Suppressor macrophage treated with lipopolysaccharide for 1 hour (primary cell): ENCODE measurements around the gene HOXA13.

Experiments used
- DNase-seq, 3 donors: peaks; one replicate each; pipeline ENCODE4 v3.0.0-alpha.2; 2020 to 2022

HOXA13 gene

DNA sequence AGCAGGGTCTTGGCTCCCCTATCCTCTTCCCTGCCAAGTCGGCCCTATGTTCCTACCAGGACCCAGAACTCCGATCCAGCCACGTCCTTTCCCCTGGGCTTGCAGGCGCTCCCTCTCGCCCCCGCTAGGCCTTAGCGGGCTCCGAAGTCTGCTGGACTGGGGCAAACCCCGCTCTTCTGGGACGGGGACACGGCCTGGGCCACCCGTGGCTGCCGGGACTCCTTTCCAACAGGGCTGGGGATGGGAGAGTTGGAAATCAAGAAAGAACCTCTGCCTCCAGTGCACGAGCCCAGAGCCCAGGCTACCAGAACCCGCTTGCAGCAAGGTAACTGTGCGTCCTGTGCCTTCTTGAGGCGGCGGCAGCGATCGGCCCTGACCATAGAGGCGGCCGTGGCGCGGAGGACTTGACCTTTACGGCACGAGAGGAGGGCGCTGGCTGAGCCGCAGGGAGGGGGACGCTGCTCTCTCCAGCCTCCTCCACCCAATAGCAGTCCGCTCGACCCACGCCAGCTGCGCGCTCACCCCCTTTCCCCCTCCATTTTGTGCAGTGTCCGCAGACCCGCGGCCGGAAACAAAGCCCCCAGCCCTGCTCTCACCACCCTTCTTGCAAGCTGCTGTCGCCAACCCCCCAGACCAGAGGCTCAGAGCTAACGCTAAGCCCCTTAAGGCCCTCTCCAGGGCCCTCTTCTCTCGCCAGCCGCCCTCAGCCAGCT, 7.9 kb downstream of the HOXA13 start:
- DNase-seq: peak in 1 of 3 donors; percentile 27

DNA sequence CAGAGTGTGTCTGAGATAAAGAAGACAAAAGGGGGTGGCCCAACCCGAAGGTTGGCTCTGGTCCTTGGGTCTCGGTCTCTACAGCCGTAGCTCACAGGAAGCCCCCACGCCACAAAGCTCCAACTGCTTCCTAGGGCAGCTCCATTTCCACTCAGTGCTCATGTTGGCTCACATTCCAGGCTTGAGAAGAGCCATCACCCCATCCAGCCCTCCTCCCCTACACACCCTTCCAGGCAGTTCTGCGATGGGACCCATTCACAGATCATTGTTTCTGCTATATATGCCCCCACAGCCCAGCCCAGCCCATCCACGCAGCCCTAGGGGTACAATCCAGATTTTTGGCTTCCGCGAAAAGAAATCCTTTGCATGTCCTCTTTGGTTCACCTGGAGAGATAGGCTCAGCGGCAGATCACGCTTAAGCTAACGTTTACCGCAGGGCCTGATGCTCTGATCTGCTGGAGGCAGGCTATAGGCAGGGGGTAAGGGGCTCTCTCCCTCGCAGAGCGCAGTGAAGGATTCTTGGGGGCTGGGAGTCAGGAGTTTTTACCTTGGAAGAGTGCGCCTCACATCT, 8.6 kb downstream of the HOXA13 start:
- no peak for DNase-seq

DNA sequence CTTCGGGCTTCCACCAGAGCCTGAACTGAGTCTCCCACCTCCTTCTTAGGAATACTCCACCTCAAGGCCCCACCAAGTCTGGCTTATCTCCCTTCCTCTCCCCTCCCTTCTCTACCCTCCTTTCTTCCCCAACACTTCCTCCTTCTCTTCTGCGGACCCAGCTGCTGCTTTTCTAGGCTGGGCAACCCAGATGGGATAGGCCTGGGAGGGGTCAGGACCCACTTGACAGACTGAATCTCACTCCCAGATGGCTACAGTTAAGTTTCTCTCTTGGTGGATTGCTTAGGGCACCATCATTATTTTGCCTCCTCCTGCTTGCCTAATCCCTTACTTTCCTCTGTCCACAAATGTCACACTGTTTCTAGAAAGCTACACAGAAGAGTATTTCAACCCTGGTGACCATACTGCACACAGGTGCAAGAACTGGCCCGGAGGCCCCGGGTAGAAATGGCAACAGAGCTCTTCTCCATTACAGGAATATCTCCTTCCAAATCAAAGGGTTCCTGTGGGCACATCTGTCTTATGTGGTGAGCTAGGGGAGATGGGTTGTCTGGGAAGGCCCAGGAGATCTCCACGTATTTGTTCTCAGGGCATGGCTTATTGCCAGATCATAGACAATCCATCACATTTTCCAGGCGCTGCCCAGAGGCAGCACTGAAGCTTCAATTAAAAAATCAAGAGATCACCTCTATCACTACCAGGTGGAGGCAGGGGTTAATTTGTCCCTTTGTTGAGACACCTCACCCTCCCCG, 9.7 kb downstream of the HOXA13 start:
- DNase-seq: no peak

DNA sequence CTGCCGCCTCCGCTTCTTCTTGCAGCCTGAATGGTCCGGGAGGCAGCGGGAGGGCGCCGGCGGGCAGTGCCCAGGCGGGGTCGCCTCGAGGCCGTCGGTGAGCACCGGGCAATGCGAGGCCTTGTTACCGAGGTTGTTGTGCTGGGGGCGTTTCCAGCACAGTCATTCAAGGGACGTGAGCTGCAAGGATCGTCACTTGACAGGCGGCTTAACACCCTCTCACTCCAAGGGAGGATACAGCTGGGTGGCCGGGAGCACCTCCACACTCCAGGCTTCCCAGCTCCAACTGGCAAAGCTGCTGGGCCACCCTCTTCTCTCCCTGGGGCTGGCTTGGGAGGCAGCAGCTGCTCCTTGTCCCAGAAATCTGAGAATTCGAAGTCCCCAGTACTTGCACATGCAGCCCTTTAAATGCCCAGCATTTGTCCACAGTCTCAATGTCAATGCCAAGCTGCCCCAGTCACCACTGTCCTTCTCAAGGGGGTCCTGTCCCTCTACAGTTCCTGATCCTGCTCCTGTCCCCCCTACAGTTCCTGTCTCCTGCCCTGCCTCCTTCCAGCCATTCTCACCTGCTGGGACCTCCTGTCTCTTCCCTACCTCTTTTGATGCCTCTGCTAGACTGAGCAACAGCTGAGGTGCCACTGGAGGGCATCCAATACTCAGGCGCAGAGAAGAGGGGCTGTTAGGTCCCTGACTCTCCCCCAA, 10.4 kb downstream of the HOXA13 start:
- DNase-seq: no peak

DNA sequence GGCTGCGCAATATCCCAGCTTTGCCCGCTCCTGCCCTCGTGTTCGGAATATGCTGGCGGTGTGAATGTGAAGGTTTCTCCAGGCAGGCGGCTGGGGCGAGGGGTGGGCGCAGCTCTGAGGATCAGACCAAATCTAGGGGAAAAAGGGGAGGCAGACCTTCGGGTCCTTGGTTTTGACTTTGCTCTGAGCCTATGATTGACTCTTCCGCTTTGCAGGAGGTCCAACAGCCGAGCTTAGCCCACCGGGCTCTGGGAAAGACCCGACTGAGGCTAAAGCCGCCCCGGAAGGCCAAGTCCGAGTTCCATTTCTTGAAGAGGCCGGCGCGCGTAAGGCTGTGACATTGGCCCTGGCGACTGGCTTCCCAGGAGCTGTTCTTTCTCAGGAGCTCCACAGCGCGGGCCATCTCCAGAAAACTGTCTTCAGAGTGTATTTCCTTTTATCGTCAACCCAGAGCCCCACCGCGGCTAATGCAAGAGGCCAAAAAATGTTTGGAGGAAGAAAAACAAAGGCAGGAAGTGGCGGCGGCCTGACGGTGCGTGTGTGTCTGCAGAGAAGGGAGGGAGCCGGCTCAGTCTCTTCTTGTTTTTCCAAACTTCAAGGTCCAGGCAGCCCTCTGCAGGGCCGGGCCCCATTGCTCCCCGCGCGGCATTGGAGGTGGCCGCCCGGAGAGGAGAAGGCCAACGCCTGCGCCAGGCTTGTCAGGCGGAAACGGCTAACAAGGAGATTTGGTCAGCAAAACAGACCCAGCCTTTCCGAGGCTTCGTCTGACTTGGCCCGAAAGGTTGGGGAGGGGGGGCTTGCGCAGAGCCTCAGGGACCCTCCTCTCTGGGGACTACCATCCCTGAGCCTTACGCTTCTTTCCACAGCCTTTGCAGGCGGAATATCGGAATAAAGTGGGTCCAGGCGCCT, 11.3 kb downstream of the HOXA13 start:
- DNase-seq: peak in 1 of 3 donors; percentile 51

DNA sequence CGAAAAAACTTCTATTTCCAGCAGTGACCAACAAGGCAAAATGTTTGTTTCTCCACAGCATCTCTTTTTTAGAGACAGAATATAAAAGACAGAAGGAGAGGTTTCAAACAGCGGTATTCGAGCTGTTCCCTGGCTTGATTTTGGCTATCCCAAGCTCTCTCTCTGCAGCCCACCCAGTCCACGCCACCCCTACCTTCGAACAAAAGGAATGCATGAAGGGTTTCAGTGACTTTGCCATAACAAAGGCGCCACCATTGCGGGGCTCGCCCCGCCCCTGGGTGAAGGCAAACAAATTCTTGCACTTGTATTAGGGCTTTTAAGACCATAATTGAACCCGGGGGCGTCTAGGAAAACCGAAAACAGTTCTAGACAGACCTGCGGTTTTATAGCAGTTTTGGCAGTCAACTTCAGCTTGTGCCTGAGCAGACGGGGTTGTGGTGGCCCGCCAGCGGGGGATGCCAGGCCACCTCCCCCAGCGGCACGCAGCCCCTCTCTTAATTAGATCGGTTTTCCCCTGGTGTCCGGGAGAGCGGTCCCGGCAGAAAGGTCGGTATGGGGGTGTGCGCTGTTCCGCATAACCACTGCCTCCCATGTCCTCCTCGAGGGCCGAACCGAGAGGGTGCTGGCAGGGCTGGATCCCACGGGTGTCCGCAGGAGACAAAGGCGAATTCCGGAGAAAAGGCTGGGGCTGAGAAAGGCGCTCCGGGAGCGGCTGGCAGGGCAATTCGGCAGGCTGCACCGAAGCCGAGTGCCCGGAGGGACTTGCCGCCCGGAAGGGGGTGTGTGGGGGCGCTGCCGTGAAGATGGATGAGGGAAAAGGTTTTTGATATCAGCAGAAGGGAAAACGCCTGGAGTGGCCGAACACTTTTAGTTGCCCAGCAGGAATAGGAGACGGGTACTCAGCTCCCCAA, 12.2 kb downstream of the HOXA13 start:
- peak in 1 of 3 donors; percentile 20 for DNase-seq

DNA sequence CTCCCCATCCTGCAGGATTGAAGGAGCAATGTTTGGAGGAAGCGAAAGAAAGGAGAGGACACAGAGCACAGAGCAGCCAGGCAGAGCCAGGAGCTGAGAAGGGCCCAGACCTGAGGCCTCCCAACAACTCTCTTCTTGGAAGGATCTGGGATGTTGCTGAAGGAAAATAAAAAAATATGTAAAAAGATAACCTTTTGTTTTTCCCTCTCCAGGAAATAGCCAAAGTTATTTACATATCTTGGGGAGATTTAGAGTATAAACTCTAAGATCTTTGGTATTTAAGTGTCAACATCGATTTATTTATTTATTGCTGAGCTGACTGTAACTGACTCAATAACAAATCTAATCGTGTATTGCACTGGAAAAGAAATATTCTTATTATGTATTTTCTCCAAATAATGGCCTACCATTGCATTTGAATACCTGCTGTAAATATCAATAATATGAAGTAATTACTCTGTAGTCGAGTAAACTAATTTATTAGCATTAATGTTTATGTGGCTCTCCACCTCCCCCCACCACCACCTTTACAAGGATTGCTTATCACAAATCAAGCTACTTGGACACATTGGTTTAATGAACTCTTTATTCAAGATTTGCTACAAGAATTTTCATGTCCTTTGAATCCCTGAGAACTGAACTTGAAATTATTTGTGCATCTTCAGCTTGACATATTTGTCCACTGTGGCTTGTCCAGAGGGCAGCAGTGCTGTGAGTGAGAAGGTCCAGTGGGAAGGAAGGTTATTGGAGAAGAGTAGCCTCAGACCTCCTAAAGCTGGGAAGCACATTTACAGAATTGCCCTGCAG, 13.0 kb downstream of the HOXA13 start:
- DNase-seq: no peak

DNA sequence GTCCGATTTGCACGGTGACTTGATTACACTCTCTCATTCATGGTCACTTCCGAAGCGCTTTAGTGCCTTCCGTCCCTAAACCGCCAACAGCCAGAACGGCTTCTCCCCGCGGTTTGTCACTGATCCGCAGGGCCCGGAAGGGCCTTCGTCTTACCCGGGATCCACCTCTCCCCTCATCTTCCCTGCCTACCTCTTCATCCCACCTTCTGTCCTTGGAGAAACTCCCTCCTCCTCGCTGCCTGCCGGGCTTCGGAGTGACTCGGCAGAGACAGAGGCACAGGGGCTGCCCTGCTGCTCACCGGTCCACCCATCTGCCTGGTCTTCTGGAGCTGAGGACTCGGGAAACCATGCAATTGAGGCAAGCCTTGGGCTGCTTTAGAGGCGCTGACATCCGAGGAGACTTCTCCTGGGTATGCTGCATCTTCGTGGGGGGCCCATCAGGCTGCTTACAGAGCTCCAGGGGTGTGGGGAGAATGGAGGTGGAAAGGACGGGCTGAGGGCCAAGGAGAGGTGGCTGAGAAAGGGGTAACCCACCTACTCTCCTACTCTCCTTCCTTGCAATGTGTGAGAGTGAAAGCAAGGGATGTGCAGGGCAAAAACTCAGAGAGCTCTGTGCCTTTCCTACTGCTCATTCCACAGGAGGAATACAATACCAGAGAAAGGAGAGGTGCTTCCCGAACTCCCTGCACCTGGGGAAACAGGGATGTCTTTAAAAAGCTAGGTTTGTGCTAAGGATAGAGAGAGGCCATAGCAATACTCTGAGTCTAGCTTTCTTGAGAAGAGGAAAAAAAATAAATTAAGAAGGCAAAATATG, 13.8 kb downstream of the HOXA13 start:
- no peak for DNase-seq

DNA sequence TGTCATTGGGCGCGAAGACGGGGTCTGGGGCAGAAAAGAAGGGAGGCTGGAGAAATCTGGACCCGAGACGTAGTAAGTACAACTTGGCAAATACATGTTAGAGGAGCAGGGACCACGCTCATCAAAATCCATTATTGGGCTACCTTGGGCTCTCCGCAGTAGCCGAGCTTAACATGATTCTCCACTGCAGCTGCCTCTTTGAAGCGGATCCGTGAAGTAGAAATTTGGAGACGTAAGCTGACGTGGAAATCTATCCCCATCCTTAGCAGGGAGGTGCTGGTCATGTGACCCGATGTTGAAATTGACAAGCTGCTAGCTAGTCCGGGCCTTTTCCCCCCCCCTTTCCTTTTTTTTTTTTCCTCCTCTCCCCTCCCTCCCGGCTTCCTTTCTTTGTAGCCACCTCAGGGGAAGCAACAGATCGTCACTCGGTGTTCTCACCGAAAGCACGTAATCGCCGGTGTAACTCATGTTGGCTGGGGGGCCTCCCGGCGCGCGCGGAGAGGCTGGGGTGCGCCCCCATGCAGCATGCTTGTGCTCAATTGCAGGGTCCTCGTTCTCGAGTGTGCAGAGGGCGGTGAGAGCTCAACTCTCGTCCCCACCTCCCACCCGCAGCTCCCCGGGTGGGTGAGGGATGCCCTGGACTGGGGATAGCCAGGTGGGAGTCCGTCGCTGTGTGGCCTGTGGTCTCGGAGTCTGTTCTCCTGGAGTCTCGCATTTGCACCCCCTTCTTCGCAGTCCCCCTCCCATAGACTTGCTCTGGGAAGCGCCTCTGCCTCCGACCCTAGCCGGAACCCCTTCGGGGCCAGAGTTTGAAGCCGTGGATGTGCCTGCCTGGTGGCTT, 14.7 kb downstream of the HOXA13 start, which contains the start of gene HOXA11:
Gene HOXA11, minus strand, starts transcription at position 220 of the 841 bp plus-strand sequence. Its CDS starts 88 bp downstream, at position 132.
- DNase-seq: peak in 1 of 3 donors; percentile 45

DNA sequence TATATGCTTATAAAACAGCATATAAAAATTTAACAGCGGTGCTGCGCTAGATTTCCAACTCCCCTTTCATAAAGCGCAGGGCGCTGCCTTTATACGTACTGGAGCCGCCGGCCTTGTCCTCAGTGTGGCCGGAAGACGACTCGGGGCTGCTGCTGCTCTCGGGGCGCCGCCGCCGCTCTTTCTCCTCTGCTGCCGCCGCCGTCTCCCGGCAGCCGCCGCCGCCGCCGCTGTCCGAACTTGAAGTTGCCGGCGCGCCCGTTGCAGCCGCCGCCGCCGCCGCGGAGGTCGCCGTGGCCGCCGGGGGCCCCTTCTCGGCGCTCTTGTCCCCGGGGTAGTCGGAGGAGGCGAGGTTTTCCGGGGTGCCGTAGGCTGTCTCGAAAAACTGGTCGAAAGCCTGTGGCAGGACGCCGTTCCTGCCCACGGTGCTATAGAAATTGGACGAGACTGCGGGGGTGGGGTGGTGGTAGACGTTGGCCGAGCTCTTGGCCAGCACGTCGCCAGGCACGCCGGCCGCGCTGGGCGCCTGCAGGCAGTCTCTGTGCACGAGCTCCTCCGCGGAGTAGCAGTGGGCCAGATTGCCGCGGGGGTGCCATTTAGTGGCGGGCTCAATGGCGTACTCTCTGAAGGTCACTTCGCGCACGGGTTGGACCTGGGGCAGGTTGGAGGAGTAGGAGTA, 15.4 kb downstream of the HOXA13 start:
- DNase-seq: peak; percentile 52 to 69 (median 55)

DNA sequence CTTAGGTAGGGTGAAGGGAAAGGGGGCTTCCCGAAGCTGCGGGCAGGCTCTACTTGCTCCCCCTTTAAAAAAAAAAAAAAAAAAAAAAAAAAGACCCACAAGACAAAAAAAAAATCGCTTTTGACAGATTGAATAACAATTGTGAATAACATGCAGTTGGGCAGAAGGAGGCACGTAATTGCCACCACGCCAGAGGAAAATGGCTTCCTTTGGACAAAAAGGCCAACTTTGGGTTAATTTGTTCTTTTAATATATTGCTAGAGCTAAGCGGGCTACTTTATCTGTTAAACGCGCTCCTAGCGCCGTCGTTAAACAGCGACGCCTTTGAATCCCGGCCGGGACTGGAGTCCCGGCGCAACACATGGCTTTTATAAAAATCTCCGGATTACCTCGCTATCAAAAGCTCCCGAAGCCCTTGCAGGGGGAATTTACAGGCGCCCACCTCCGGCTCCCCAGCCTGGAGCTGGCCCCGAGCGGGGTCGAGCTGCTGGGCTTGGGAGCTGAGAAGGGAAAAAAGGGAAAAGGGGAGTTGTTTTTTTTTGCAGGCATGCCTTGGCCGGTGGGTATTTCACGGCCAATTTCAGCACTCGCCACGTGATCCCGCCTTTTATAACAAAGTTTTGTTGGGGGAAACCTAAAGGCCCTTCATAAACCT, 16.1 kb downstream of the HOXA13 start:
- DNase-seq: peak in 1 of 3 donors; percentile 39

DNA sequence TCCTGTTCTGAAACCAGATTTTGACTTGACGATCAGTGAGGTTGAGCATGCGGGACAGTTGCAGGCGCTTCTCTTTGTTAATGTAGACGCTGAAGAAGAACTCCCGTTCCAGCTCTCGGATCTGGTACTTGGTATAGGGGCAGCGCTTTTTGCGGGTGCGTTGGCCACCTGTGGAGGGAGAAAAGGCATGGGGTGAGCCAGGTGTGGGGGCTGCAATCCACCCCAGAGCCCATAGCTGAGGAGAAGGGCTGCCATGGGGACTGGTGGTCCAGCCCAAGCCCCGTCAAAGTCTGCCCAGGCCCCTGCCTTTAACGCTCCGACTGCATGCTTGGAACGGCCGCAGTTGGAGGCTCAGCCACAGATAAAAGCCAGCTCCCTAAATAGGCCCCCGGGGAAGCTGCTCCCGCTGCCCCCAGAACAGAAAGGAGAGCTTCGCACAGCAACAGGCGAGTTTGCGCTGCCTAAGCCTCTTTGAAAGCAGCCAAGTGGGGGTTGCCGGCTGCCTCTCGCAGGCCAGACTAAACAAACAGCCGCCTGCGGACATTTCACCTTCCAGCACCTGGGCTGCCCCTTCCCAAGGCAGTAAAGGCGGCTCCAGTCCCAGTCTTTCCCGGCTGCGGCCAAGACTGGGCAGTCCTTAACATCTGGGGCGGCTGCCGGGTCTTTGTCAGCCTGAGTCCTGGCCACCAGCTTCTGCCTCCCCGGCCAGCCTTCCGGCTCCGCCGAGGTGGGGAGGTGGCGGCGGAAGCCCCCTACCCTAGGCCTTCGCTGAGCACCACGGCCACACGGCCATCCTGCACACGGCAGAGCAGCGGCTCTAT, 16.8 kb downstream of the HOXA13 start:
- no peak for DNase-seq

DNA sequence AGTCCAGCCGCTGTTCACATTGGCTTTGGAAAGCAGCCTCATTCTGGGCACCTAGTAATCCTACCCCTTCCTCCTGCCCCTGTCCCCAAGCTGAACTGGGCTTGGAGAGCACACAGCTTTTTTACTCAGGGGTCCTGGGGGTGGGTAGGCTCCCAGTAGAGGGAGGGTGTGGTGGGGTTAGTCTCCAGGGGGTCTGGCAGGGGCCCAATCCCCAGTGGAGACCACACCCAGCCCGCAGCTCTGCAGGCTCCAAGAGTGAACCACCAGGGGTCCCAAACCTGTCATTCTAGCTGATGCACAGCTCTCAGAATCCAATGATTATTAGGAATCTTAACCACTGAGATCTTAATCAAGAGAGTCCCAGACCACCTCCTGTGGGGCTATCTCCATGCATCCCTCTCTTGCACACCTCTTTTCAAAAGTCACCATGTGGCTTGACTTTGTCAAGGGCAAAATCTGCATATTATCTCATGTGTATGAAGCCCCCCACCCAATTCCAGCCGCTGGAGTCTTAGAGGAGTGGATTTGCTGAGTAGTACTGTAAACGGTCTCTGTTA, 17.5 kb downstream of the HOXA13 start:
- DNase-seq: no peak

DNA sequence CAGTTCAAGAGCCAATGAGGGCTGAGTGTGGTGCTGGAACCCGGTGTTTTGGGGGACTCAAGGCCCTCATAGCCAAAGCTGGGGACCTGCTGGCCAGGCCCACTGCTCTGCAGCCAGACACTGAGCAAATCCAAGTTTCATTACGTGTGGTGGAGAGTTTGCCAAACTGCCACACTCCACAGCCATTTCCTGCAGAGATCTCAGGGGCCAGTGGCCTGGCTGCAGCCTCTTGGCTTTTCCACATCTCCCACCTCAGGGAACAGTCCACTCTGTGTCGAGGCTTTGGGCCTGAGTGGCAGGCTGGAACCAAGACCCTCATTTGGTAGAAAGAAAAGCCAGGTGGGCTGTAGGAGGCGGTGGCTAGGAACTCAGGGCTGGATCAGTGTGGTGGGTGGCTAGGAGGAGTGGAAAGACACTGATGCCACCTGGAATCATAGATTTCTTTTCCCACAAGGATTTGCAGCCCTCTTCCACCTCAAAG, 18.1 kb downstream of the HOXA13 start:
- no peak for DNase-seq
